ENCODE data around the gene TPI1. TPM values are rescaled to one million over a fixed set of nuclear protein-coding genes. Genes with fewer than 3 reads are reported as not detected.

TPI1 gene
- total RNA-seq, 4 donors from 2014 or later, result 189 to 346 (median 282) TPM

GRCh38 chr12:6836851-6837250 is 30.5 kb upstream of the TPI1 start:
- Histone ChIP-seq H3K27ac (no peak overlapping the region), H3K4me3 (no peak overlapping the region), H3K4me1 (no peaks in the 10 kb centered on the region), H3K27me3 (no peaks in the 10 kb centered on the region), H3K9me3 (no peaks in the 10 kb centered on the region), H3K36me3 (peaks cover 0 to 87% (median 0%) of the 10 kb centered on the region in 3 donors)
- 84 to 91% methylated on average over 7 to 9 of the region's 16 CpGs for WGBS, 2 donors
- no peak for DNase-seq (ENCODE audit: low spot score in 2 of 2)
- TF ChIP-seq POLR2A (IDR thresholded peaks at IDR 0.05) (no peak), EP300 (IDR thresholded peaks at IDR 0.05) (no peak), CTCF (IDR thresholded peaks at IDR 0.05) (no peak)

- H3K36me3 ChIP-seq, result peaks cover 0 to 87% (median 0%) of the 10 kb centered on the region in 3 donors
- WGBS, 2 donors, result 85 to 88% methylated on average over 20 to 26 of the region's 26 CpGs
- no peaks in the 10 kb centered on the region for H3K4me1 ChIP-seq
- no peaks in the 10 kb centered on the region for H3K9me3 ChIP-seq
- H3K4me3 ChIP-seq, result no peak overlapping the region
- H3K27me3 ChIP-seq, result no peaks in the 10 kb centered on the region
- TF ChIP-seq CTCF (IDR thresholded peaks at IDR 0.05) (no peak), POLR2A (IDR thresholded peaks at IDR 0.05) (no peak)
- H3K27ac ChIP-seq, result no peak overlapping the region
- no peak for DNase-seq (ENCODE audit: low spot score in 2 of 2)
These were observed 29.8 kb upstream of the TPI1 start for GRCh38 chr12:6837370-6838060.

- H3K36me3 ChIP-seq, result peaks cover 0 to 87% (median 0%) of the 10 kb centered on the region in 3 donors
- TF ChIP-seq CTCF (IDR thresholded peaks at IDR 0.05), result no peak
- no peak for TF ChIP-seq POLR2A (IDR thresholded peaks at IDR 0.05)
- TF ChIP-seq EP300 (IDR thresholded peaks at IDR 0.05), result no peak
- no peaks in the 10 kb centered on the region for H3K4me1 ChIP-seq
- WGBS, 2 donors, result 91 to 93% methylated on average over 15 to 16 of the region's 16 CpGs
- no peaks in the 10 kb centered on the region for H3K9me3 ChIP-seq
- no peak overlapping the region for H3K27ac ChIP-seq
- H3K4me3 ChIP-seq, result no peak overlapping the region
- H3K27me3 ChIP-seq, result no peaks in the 10 kb centered on the region
- no peak for DNase-seq (ENCODE audit: low spot score in 2 of 2)
These were observed 28.5 kb upstream of the TPI1 start for GRCh38 chr12:6838854-6839253.

GRCh38 chr12:6839482-6840201 is 27.7 kb upstream of the TPI1 start:
- H3K4me3 ChIP-seq, result no peak overlapping the region
- TF ChIP-seq POLR2A (IDR thresholded peaks at IDR 0.05) (no peak), EP300 (IDR thresholded peaks at IDR 0.05) (no peak), CTCF (IDR thresholded peaks at IDR 0.05) (no peak)
- H3K9me3 ChIP-seq, result no peaks in the 10 kb centered on the region
- peaks cover 0 to 87% (median 0%) of the 10 kb centered on the region in 3 donors for H3K36me3 ChIP-seq
- H3K27me3 ChIP-seq, result no peaks in the 10 kb centered on the region
- 61 to 74% methylated on average over 9 to 10 of the region's 10 CpGs for WGBS, 2 donors
- DNase-seq (ENCODE audit: low spot score in 2 of 2), result no peak
- no peaks in the 10 kb centered on the region for H3K4me1 ChIP-seq
- no peak overlapping the region for H3K27ac ChIP-seq

GRCh38 chr12:6840330-6840729 is 27.0 kb upstream of the TPI1 start:
- DNase-seq (ENCODE audit: low spot score in 2 of 2), result no peak
- Histone ChIP-seq H3K36me3 (peaks cover 0 to 90% (median 0%) of the 10 kb centered on the region in 3 donors), H3K27me3 (no peaks in the 10 kb centered on the region), H3K4me1 (no peaks in the 10 kb centered on the region), H3K4me3 (no peak overlapping the region), H3K27ac (no peak overlapping the region), H3K9me3 (no peaks in the 10 kb centered on the region)
- 46 to 72% methylated on average over 1 of the region's 1 CpG for WGBS, 2 donors
- no peak for TF ChIP-seq CTCF (IDR thresholded peaks at IDR 0.05)
- TF ChIP-seq EP300 (IDR thresholded peaks at IDR 0.05), result no peak
- TF ChIP-seq POLR2A (IDR thresholded peaks at IDR 0.05), result no peak
